Endodermal cell (in vitro differentiated cells): ENCODE results near the gene PARP12. TPM values are rescaled to one million over a fixed set of nuclear protein-coding genes. Genes with fewer than 3 reads are reported as not detected.

Experiments
- DNase-seq: peaks from one replicate; pipeline ENCODE4 v3.0.0-alpha.2; 2017
- H3K27ac ChIP-seq: 2 replicates; pipeline ENCODE4 v1.5.1; 2013; ENCODE audit warnings: mild to moderate bottlenecking, low read depth, low read length, moderate library complexity
- H3K27me3 ChIP-seq: 2 replicates; pipeline ENCODE4 v1.6.1; 2013; ENCODE audit warnings: mild to moderate bottlenecking, low read length, moderate library complexity; ENCODE audit not compliant: insufficient read depth, control insufficient read depth, poor library complexity, severe bottlenecking
- H3K36me3 ChIP-seq: 2 replicates; pipeline ENCODE4 v1.7.0; 2013; ENCODE audit warnings: mild to moderate bottlenecking, low read length, moderate library complexity; ENCODE audit not compliant: control insufficient read depth, insufficient read depth
- H3K4me1 ChIP-seq: one replicate; pipeline ENCODE4 v1.7.0; 2013; ENCODE audit warnings: low read length; ENCODE audit not compliant: control insufficient read depth, insufficient read depth
- H3K4me3 ChIP-seq: 2 replicates; pipeline ENCODE4 v1.5.1; 2013; ENCODE audit warnings: mild to moderate bottlenecking, low read length, moderate library complexity
- H3K9ac ChIP-seq: 2 replicates; pipeline ENCODE4 v1.6.1; 2013; ENCODE audit warnings: mild to moderate bottlenecking, low read length, moderate library complexity; ENCODE audit not compliant: poor library complexity, severe bottlenecking; ENCODE audit errors: extremely low read depth
- H3K9me3 ChIP-seq: 2 replicates; pipeline ENCODE4 v1.6.1; 2013; ENCODE audit warnings: mild to moderate bottlenecking, low read length, moderate library complexity; ENCODE audit not compliant: control insufficient read depth
- H3K27ac Mint-ChIP-seq: 2 replicates; pipeline ENCODE4 v1.8.0; 2020; ENCODE audit warnings: mixed read lengths
- H3K27me3 Mint-ChIP-seq: 2 replicates; pipeline ENCODE4 v1.8.0; 2021; ENCODE audit warnings: mild to moderate bottlenecking, mixed read lengths; ENCODE audit not compliant: insufficient read depth
- H3K36me3 Mint-ChIP-seq: 2 replicates; pipeline ENCODE4 v1.8.0; 2020; ENCODE audit warnings: low read depth, mixed read lengths
- H3K4me1 Mint-ChIP-seq: 2 replicates; pipeline ENCODE4 v1.8.0; 2020; ENCODE audit warnings: mixed read lengths
- H3K4me3 Mint-ChIP-seq: 2 replicates; pipeline ENCODE4 v1.8.0; 2020; ENCODE audit warnings: mild to moderate bottlenecking, moderate library complexity, mixed read lengths
- H3K9me3 Mint-ChIP-seq: 2 replicates; pipeline ENCODE4 v1.8.0; 2020; ENCODE audit warnings: mild to moderate bottlenecking, mixed read lengths
- WGBS, 2 experiments: methylation state at CpG; one replicate each; pipeline versions ENCODE4 v1.1.5 to v1.1.7; 2013; ENCODE audit warnings: missing lambda C conversion rate in 2 of 2, mixed read lengths in 1 of 2; ENCODE audit not compliant: insufficient coverage in 1 of 2, insufficient read length in 1 of 2; 5-methylcytosine and 5-hydroxymethylcytosine counted together
- total RNA-seq, 2 donors: library from RNA; stranded (reverse); fragmentation: NEBNext Ultra II Directional in 1 of 2; extraction: Animal tissue kit (Norgen Biotek cat#: 25700) in 1 of 2; gene quantifications; 2 replicates in 1 of 2; 3 replicates in 1 of 2; pipeline ENCODE4 v1.2.1, GENCODE V29; 2021
- TF ChIP-seq, protein P1 (sequence below): fragments of 200-600 bp; sonication (generic); conservative IDR thresholded peaks from 2 replicates; pipeline ENCODE4 v1.5.0; 2021; ENCODE audit warnings: antibody characterized with exemption, mild to moderate bottlenecking

The PARP12 gene
- total RNA-seq, 2 donors from 2014 or later = 9.4 to 10.4 TPM

GRCh38 chr7:140049339-140050024 is 13.3 kb downstream of the PARP12 start:
- no peaks in the 10 kb centered on the region for H3K36me3 Mint-ChIP-seq
- no peaks in the 10 kb centered on the region for H3K27me3 Mint-ChIP-seq
- no peak overlapping the region for H3K4me3 Mint-ChIP-seq
- Histone ChIP-seq H3K4me3 (no peak overlapping the region), H3K27me3 (no peaks in the 10 kb centered on the region), H3K9ac (no peak overlapping the region), H3K36me3 (no peaks in the 10 kb centered on the region), H3K27ac (no peak overlapping the region), H3K9me3 (no peaks in the 10 kb centered on the region), H3K4me1 (no peaks in the 10 kb centered on the region)
- DNase-seq = no peak
- no peaks in the 10 kb centered on the region for H3K9me3 Mint-ChIP-seq
- H3K4me1 Mint-ChIP-seq = peaks cover 4% of the 10 kb centered on the region
- 86 to 92% methylated on average over 1 to 5 of the region's 5 CpGs for WGBS, 2 experiments
- peak overlapping the region; percentile 19 for H3K27ac Mint-ChIP-seq
- TF ChIP-seq, protein P1, sequence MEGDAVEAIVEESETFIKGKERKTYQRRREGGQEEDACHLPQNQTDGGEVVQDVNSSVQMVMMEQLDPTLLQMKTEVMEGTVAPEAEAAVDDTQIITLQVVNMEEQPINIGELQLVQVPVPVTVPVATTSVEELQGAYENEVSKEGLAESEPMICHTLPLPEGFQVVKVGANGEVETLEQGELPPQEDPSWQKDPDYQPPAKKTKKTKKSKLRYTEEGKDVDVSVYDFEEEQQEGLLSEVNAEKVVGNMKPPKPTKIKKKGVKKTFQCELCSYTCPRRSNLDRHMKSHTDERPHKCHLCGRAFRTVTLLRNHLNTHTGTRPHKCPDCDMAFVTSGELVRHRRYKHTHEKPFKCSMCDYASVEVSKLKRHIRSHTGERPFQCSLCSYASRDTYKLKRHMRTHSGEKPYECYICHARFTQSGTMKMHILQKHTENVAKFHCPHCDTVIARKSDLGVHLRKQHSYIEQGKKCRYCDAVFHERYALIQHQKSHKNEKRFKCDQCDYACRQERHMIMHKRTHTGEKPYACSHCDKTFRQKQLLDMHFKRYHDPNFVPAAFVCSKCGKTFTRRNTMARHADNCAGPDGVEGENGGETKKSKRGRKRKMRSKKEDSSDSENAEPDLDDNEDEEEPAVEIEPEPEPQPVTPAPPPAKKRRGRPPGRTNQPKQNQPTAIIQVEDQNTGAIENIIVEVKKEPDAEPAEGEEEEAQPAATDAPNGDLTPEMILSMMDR = no peak

- DNase-seq = no peak
- no peaks in the 10 kb centered on the region for H3K27me3 Mint-ChIP-seq
- no peaks in the 10 kb centered on the region for H3K36me3 ChIP-seq
- no peak overlapping the region for H3K4me3 Mint-ChIP-seq
- 90% methylated on average over 1 of the region's 1 CpG; no CpG with 5 or more reads in 1 of the 2 experiments for WGBS, 2 experiments
- H3K4me3 ChIP-seq = no peak overlapping the region
- H3K36me3 Mint-ChIP-seq = peaks cover 3% of the 10 kb centered on the region
- H3K27ac Mint-ChIP-seq = peak overlapping the region; percentile 19
- H3K27ac ChIP-seq = no peak overlapping the region
- H3K9ac ChIP-seq = no peak overlapping the region
- H3K9me3 Mint-ChIP-seq = no peaks in the 10 kb centered on the region
- peaks cover 4% of the 10 kb centered on the region for H3K4me1 Mint-ChIP-seq
- H3K27me3 ChIP-seq = no peaks in the 10 kb centered on the region
- no peaks in the 10 kb centered on the region for H3K4me1 ChIP-seq
- TF ChIP-seq, protein P1 = no peak
- no peaks in the 10 kb centered on the region for H3K9me3 ChIP-seq
Measured at GRCh38 chr7:140048989-140049338, 13.8 kb downstream of the PARP12 start.

GRCh38 chr7:140048138-140048537 is 14.6 kb downstream of the PARP12 start:
- peaks cover 4% of the 10 kb centered on the region for H3K4me1 Mint-ChIP-seq
- Histone ChIP-seq H3K36me3 (no peaks in the 10 kb centered on the region), H3K27ac (no peak overlapping the region), H3K27me3 (no peaks in the 10 kb centered on the region), H3K4me3 (no peak overlapping the region), H3K9me3 (no peaks in the 10 kb centered on the region), H3K9ac (no peak overlapping the region), H3K4me1 (no peaks in the 10 kb centered on the region)
- H3K36me3 Mint-ChIP-seq = peaks cover 7% of the 10 kb centered on the region
- WGBS, 2 experiments = 89% methylated on average over 4 of the region's 4 CpGs; no CpG with 5 or more reads in 1 of the 2 experiments
- H3K27me3 Mint-ChIP-seq = no peaks in the 10 kb centered on the region
- DNase-seq = no peak
- TF ChIP-seq, protein P1 = no peak
- no peak overlapping the region for H3K27ac Mint-ChIP-seq
- no peaks in the 10 kb centered on the region for H3K9me3 Mint-ChIP-seq
- no peak overlapping the region for H3K4me3 Mint-ChIP-seq
